ENCODE measurements around the gene PCNX4.

DNA sequence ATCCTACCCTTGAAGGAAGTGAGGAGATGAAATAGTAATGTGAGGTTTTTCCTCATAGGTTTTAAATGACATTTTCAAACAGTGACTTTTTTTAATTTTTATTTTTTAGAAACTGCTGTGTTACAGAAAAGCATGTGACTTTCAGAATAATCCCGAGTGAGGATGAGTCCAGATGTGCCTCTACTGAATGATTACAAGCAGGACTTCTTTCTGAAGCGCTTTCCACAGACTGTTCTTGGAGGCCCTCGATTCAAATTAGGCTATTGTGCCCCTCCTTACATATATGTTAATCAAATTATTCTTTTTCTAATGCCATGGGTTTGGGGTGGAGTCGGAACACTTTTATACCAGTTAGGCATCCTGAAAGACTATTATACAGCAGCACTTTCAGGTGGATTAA is 15.8 kb downstream of the PCNX4 start:
- TF ChIP-seq POLR2AphosphoS5 (IDR thresholded peaks at IDR 0.05), result no peak
- TF ChIP-seq, protein P1, sequence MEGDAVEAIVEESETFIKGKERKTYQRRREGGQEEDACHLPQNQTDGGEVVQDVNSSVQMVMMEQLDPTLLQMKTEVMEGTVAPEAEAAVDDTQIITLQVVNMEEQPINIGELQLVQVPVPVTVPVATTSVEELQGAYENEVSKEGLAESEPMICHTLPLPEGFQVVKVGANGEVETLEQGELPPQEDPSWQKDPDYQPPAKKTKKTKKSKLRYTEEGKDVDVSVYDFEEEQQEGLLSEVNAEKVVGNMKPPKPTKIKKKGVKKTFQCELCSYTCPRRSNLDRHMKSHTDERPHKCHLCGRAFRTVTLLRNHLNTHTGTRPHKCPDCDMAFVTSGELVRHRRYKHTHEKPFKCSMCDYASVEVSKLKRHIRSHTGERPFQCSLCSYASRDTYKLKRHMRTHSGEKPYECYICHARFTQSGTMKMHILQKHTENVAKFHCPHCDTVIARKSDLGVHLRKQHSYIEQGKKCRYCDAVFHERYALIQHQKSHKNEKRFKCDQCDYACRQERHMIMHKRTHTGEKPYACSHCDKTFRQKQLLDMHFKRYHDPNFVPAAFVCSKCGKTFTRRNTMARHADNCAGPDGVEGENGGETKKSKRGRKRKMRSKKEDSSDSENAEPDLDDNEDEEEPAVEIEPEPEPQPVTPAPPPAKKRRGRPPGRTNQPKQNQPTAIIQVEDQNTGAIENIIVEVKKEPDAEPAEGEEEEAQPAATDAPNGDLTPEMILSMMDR (IDR thresholded peaks at IDR 0.05), result no peak

All from breast epithelium (tissue), 3 donors.